Hematopoietic multipotent progenitor cell (in vitro differentiated cells): Measurements from ENCODE around the gene REG1B. TPM values are rescaled to one million over a fixed set of nuclear protein-coding genes. Genes with fewer than 3 reads are reported as not detected.
"Not testable (repeated sequence)": the region's sequence is repeated elsewhere in the genome, so short reads cannot be mapped to it uniquely, and the experiment has no call there.

Experiments used
- DNase-seq, 3 donors: peaks; one replicate each; pipeline ENCODE4 v3.0.0-alpha.2; 2011 to 2015; ENCODE audit warnings: low read depth in 2 of 3, low spot score in 2 of 3
- total RNA-seq: library from RNA; depleted of rRNA; stranded (reverse); fragments of >200 nt; gene quantifications from one replicate; pipeline ENCODE4 v1.2.3, GENCODE V29; 2012

REG1B gene
- total RNA-seq, 1 donor = under 0.01 TPM

DNA sequence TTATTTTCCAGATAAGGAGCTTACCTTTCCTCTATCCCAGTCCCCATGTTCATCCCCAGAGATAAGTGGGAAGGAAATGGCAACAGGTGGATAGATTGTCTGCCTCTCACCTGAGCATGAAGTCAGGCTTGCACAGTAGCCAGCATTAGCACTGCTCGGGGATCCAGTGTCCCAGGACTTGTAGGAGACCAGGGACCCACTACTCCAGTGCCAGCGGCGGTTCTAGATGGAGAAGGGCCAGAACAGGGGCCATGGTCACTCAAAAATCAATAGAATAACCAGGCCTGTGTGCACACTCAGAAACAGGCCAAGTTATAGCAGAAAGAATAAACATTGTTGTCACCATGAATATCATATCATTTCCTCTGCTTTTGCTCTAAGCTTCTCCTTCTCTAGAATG is 2.4 kb downstream of the REG1B start:
- DNase-seq = no peak

DNA sequence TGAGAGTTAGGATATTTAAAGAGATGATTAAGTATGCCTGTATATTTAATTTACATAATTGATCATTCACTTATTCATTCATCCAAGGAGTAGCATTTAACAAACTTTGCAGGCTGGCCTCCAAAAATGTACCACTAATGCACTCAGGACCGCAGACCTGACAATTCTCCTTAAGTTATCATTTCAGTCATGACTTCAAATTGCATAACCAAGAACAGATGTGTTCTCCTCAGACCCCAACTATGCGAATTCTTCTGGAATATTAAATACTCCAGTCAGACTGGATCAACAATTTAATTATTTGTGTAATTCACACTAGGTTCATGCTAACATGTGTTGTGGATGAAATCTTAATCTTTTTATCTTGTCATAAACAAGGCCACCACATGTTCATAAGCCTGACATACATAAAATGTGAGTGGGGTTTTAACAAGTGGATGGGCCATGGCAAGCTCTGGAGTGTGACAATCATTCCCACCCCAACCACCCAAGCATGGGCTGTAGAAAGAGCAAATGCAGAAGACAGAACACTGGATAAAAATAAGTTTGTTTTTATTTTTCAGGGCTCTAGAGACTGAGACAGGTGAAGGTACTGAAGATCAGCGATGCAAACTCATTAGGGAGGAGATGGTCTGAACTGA is 3.2 kb downstream of the REG1B start:
- no peak for DNase-seq

DNA sequence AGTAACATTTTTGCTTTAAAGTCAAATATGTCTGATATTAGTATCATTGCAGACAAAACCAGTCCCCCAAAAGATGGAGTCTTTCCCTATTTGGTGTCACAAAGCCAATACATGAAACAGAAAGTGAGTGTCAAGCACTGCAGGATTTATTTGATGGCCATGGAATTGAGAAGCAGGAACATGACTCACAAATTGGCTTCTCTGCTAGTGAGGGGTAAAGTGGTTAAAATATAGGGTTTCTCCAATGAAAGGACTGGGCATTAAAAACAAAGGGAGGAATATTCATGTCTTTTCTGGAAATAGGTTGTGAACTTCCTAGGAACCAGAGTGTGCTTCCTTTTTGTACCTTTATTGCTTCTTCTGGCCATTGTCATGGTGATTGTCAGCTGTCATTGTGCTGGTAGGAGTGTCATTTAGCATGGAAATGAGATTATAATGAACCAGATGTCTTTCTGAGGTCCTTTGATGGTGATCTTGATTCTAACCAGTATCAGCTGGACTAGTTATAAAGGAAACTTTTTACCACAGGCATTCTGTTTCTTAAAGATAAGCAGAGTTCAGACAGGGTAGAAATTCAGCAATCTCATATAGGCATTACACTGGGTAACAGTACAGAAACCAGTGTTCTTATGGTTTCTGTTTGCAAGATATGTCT is 4.1 kb downstream of the REG1B start:
- DNase-seq = peak in 2 of 3 donors; percentile 56 to 90

DNA sequence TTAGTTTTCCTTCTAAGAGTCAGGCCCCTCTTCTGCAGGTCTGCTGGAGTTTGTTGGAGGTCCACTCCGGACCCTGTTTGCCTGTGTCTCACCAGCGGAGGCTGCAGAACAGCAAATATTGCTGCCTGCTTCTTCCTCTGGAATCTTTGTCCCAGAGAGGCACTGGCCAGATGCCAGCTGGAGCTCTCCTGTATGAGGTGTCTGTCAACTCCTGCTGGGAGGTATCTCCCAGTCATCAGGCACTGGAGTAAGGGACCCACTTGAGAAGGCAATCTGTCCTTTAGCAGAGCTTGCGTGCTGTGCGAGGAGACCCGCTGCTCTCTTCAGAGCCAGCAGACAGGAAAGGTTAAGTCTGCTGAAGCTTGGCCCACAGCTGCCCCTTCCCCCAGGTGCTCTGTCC is 4.8 kb downstream of the REG1B start:
- no peak for DNase-seq

DNA sequence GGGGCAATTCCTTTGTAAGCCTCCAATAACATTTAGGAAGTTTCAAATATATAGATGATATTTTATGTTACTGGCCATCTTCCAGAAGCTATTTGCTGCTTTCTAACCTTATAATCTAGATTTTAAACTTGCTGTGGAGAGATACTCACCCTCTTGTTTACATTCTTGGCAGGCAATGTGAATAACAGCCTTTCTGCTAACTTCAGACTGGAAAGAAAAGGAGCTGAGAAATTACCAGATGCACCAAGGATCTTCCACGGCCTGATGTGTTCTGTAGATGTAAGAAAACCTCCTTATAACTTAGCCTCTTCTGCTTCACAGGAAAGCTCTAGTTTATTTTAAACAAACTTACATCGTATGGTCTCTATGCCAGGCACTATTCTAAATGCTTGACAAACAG is 16.7 kb downstream of the REG1B start:
- no peak for DNase-seq

DNA sequence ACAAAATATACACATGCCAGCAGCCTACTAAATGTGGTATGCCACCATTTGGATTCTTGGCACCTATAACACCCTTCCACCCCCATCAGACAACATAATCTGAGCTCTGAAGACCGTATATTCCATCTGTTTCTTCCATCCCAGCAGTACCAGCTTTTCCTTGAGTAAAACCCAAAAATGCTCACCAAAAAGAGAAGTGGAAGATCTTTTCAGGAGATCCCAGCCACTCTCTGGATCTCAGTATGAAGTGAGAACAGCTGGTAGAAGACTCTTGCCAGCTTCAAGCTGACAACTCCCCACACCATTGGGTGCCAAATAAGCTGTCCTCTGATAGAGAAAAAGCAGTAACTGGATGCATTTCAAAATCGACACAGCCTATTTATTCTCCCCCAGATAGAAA is 22.6 kb downstream of the REG1B start:
- DNase-seq = no peak

DNA sequence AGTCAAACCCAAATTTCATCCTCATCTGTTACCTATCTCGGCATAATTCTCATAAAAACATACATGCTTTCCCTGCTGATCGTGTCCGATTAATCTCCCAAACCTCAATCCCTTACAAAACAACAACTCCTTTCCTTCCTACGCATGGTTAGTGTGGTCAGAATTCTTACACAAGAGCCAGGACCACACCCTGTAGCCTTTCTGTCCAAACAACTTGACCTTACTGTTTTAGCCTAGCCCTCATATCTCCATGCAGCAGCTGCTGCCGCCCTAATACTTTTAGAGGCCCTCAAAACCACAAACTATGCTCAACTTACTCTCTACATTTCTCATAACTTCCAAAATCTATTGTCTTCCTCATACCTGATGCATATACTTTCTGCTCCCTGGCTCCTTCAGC is 33.0 kb downstream of the REG1B start:
- DNase-seq = peak in 2 of 3 donors; percentile 6 to 43

DNA sequence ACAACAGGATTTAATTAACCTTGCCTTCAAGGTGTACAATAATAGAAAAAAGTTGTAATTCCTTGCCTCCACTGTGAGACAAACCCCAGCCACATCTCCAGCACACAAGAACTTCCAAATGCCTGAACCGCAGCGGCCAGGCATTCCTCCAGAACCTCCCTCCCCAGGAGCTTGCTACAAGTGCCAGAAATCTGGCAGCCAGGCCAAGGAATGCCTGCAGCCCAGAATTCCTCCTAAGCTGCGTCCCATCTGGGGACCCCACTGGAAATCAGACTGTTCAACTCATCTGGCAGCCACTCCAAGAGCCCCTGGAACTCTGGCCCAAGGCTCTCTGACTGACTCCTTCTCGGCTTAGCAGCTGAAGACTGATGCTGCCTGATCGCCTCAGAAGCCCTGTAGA is 34.3 kb downstream of the REG1B start:
- DNase-seq = not testable (repeated sequence)

DNA sequence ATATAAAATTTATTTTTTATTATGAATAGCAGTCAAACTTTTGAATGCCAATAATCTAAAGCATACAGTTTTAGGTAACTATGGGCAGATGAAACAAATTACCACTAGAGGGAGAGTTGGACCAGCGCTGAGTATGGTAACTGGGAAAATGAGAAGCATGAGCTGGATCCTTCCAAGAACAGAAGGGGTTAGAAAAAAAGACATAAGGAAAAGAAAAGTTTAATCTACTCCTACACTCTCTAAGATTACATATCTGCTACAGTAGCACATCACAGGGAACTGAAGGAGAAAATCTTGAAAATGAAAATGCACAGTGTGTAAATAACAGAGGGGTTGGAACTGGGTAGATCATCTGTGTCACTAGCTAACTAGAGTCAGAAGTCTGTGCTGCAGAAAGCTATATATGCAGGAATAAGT is 46.8 kb downstream of the REG1B start:
- DNase-seq = peak in 2 of 3 donors; percentile 17 to 54

DNA sequence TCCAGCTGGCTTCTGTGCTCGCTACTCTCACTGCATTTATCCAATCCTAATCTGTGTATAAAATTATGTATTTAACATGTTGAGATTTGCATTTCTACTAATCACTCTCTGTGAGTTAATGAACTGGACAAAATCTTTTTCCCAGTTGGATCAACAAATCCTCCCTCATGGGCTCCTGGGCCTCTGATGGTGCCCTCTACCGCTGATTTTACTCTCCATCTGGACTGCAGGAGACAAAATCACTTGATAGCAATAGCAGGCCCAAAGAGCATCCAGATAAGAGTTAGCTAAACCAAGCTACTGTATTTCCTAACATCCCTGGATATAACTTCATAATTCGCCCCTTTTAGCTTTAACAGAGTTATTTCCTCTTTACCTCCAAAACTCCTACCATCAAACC is 47.8 kb downstream of the REG1B start:
- DNase-seq = no peak

Other genes with a start within 250 kb of the REG1B start
- not detected for gene REG3G, start 62.3 kb downstream of the REG1B start, total RNA-seq
- not detected for gene REG1A, start 32.5 kb upstream of the REG1B start, total RNA-seq
- not detected for gene REG3A, start 71.8 kb upstream of the REG1B start, total RNA-seq